HEK293T (cell line): ENCODE measurements around the gene RPTOR.

Experiments used
- CTCF ChIA-PET: fragments of 350-600 bp; formaldehyde crosslinking; extraction: SDS; loops from one replicate; lab custom pipeline; 2021; ENCODE audit warnings: antibody characterized with exemption, inconsistent platforms; lab: Yijun Ruan, JAX
- POLR2A ChIA-PET: fragments of 350-600 bp; formaldehyde crosslinking; extraction: SDS; loops from one replicate; lab custom pipeline; 2020; ENCODE audit warnings: antibody characterized with exemption, inconsistent platforms; lab: Yijun Ruan, JAX
- DNase-seq: peaks from one replicate; pipeline ENCODE4 v3.0.0; 2012; ENCODE audit warnings: mixed read lengths; ENCODE audit errors: extremely low spot score
- ARNT ChIP-seq: fragments of 450-650 bp; IDR thresholded peaks from 2 replicates; pipeline ENCODE4 v1.6.1; 2017; ENCODE audit warnings: mild to moderate bottlenecking
- BHLHE40 ChIP-seq: fragments of 450-650 bp; IDR thresholded peaks from 2 replicates; pipeline ENCODE4 v1.6.1; 2016; ENCODE audit warnings: mild to moderate bottlenecking, moderate library complexity, borderline replicate concordance
- CTBP1 ChIP-seq: fragments of 450-650 bp; IDR thresholded peaks from 2 replicates; pipeline ENCODE4 v1.6.1; 2016; ENCODE audit warnings: borderline replicate concordance
- ELF4 ChIP-seq: fragments of 450-650 bp; IDR thresholded peaks from 2 replicates; pipeline ENCODE4 v1.6.1; 2017; ENCODE audit warnings: antibody characterized with exemption
- FOXA1 ChIP-seq: fragments of 450-650 bp; IDR thresholded peaks from 2 replicates; pipeline ENCODE4 v1.6.1; 2016; ENCODE audit warnings: mild to moderate bottlenecking
- FOXK2 ChIP-seq: fragments of 450-650 bp; IDR thresholded peaks from 2 replicates; pipeline ENCODE4 v1.6.1; 2016; ENCODE audit warnings: mild to moderate bottlenecking
- FOXM1 ChIP-seq: fragments of 450-650 bp; IDR thresholded peaks from 2 replicates; pipeline ENCODE4 v1.6.1; 2017; ENCODE audit warnings: mild to moderate bottlenecking, borderline replicate concordance
- HDGF ChIP-seq: fragments of 450-650 bp; IDR thresholded peaks from 2 replicates; pipeline ENCODE4 v1.6.1; 2017; ENCODE audit warnings: antibody characterized with exemption, borderline replicate concordance
- L3MBTL2 ChIP-seq: fragments of 450-650 bp; conservative IDR thresholded peaks from 2 replicates; pipeline ENCODE4 v1.6.1; 2016; ENCODE audit warnings: mild to moderate bottlenecking
- LEF1 ChIP-seq: fragments of 450-650 bp; IDR thresholded peaks from 2 replicates; pipeline ENCODE4 v1.6.1; 2017; ENCODE audit warnings: mild to moderate bottlenecking, borderline replicate concordance
- NFRKB ChIP-seq: fragments of 450-650 bp; IDR thresholded peaks from 2 replicates; pipeline ENCODE4 v1.6.1; 2016; ENCODE audit warnings: mild to moderate bottlenecking, moderate library complexity
- PKNOX1 ChIP-seq: fragments of 450-650 bp; IDR thresholded peaks from 2 replicates; pipeline ENCODE4 v1.6.1; 2016
- SP1 ChIP-seq: fragments of 450-650 bp; IDR thresholded peaks from 2 replicates; pipeline ENCODE4 v1.6.1; 2017
- SUZ12 ChIP-seq: fragments of 450-650 bp; IDR thresholded peaks from 2 replicates; pipeline ENCODE4 v1.6.1; 2016; ENCODE audit warnings: mild to moderate bottlenecking
- TARDBP ChIP-seq: fragments of 450-650 bp; IDR thresholded peaks from 2 replicates; pipeline ENCODE4 v1.6.1; 2016
- ZNF384 ChIP-seq: fragments of 450-650 bp; IDR thresholded peaks from 2 replicates; pipeline ENCODE4 v1.6.1; 2016

Gene RPTOR

GRCh38 chr17:80682372-80682771, 137.7 kb downstream of the RPTOR start:
- POLR2A ChIA-PET = no interaction called here
- TF ChIP-seq BHLHE40 (no peak), L3MBTL2 (no peak), FOXA1 (no peak), PKNOX1 (no peak), LEF1 (no peak), ELF4 (no peak), CTBP1 (no peak), NFRKB (no peak), FOXK2 (no peak), TARDBP (no peak), SP1 (no peak), ARNT (no peak), HDGF (no peak)
- no peak for DNase-seq
- CTCF ChIA-PET = interaction anchor here (0.9 kb wide), 1 partner anchor 32 kb away, joined by 4 read pairs; no protein-coding TSS in a partner anchor

GRCh38 chr17:80683625-80684104, 139.0 kb downstream of the RPTOR start:
- peak; percentile 27; the same call in 1 of the 2 replicates for TF ChIP-seq PKNOX1
- no peak for TF ChIP-seq ZNF384
- DNase-seq = no peak
- ChIA-PET POLR2A (no interaction called here), CTCF (no interaction called here)

GRCh38 chr17:80687839-80688238, 143.2 kb downstream of the RPTOR start:
- ChIA-PET CTCF (no interaction called here), POLR2A (interaction anchor here (2.3 kb wide), 1 partner anchor 233 kb away, joined by 7 read pairs; no protein-coding TSS in a partner anchor)
- TF ChIP-seq FOXA1 = no peak
- no peak for TF ChIP-seq ELF4
- no peak for TF ChIP-seq ZNF384
- no peak for TF ChIP-seq ARNT
- no peak for TF ChIP-seq TARDBP
- TF ChIP-seq L3MBTL2 = no peak
- TF ChIP-seq SP1 = no peak
- no peak for TF ChIP-seq NFRKB
- no peak for TF ChIP-seq SUZ12
- no peak for TF ChIP-seq LEF1
- no peak for TF ChIP-seq HDGF
- TF ChIP-seq BHLHE40 = no peak
- no peak for TF ChIP-seq FOXK2
- no peak for TF ChIP-seq PKNOX1
- no peak for TF ChIP-seq FOXM1
- no peak for TF ChIP-seq CTBP1
- no peak for DNase-seq

GRCh38 chr17:80689129-80689619, 144.5 kb downstream of the RPTOR start:
- POLR2A ChIA-PET = interaction anchor here (2.3 kb wide), 1 partner anchor 235 kb away, joined by 7 read pairs; no protein-coding TSS in a partner anchor
- no peak for DNase-seq
- CTCF ChIA-PET = no interaction called here
- TF ChIP-seq FOXA1 (no peak), TARDBP (no peak)

- no peak for DNase-seq
- POLR2A ChIA-PET = no interaction called here
These were observed 147.1 kb downstream of the RPTOR start for GRCh38 chr17:80691784-80692183.

More at GRCh38 chr17:80691784-80692183, 147.1 kb downstream of the RPTOR start:
- CTCF ChIA-PET = no interaction called here
- no peak for TF ChIP-seq SUZ12
- no peak for TF ChIP-seq PKNOX1
- TF ChIP-seq TARDBP = no peak
- TF ChIP-seq LEF1 = no peak
- no peak for TF ChIP-seq SP1
- TF ChIP-seq CTBP1 = no peak
- TF ChIP-seq ARNT = no peak
- TF ChIP-seq FOXK2 = no peak
- no peak for TF ChIP-seq ZNF384
- no peak for TF ChIP-seq NFRKB
- no peak for TF ChIP-seq HDGF
- no peak for TF ChIP-seq FOXA1
- no peak for TF ChIP-seq L3MBTL2
- TF ChIP-seq FOXM1 = no peak
- TF ChIP-seq ELF4 = no peak
- no peak for TF ChIP-seq BHLHE40
